GM12865 (cell line): Measurements from ENCODE around the gene CDX2.

ENCODE experiments used
- DNase-seq: peaks from one replicate; pipeline ENCODE4 v3.0.0; 2010; ENCODE audit warnings: low read depth
- H3K4me3 ChIP-seq: 2 replicates; pipeline ENCODE4 v1.5.1; 2011; ENCODE audit warnings: mild to moderate bottlenecking, low read depth, low read length, control low read depth
- CTCF ChIP-seq: IDR thresholded peaks from 2 replicates; pipeline ENCODE4 v1.5.1; 2011; ENCODE audit warnings: low read length, control low read depth, low read depth, inconsistent platforms; ENCODE audit not compliant: insufficient read depth; ENCODE audit errors: missing control alignments

Gene CDX2

DNA sequence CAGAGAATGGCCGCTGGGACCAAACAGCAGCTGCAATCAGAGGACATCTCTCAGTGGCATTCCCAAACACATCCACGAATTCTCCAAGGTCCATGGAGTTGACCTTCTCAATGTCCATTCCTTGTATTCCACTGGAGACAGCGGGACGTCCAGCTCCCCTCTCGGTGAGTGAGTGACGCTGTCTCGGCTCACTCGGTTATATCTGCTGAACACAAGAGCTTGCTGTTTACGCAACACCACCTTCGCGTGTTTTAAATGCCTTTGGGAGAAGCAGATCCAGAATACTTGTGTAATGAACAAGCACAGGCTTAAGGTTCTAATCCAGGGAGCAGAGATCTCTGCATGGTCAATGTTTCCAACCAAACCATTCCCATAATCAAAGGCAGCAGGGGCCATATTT, 19.4 kb upstream of the CDX2 start, which contains the start of gene URAD:
Gene URAD (minus strand): TSS at position 174 of the 400 bp plus-strand sequence. CDS start 56 bp downstream, at position 118.
- no peak for DNase-seq
- no peak for TF ChIP-seq CTCF
- H3K4me3 ChIP-seq = no peak within 1 kb of the TSS

DNA sequence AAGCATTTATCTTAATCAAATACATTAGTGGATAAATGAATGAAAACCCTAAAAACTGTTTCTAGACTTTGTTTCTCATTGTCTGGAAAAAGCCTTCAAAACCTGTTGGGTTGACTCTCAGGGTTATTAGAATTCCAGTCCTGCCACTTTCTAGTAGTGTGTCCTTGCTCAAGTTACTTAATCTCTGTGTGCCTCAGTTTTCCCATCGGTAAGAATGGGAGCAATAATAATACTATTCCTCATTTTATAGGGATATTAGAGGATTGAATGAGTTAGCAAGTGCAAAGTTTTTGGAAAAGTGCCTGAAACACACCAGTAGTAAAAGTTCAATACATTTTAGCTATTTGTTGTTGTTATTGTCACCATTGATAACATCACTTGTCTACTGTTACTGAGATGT, 16.5 kb upstream of the CDX2 start:
- DNase-seq = no peak
- no peak overlapping the region for H3K4me3 ChIP-seq
- TF ChIP-seq CTCF = no peak

- no peak for DNase-seq
- no peak for TF ChIP-seq CTCF
- H3K4me3 ChIP-seq = no peak overlapping the region
Measured at GRCh38 chr13:27982361-27982760, 13.2 kb upstream of the CDX2 start.

GRCh38 chr13:27981006-27981708, 12.0 kb upstream of the CDX2 start:
- H3K4me3 ChIP-seq = no peak overlapping the region
- no peak for TF ChIP-seq CTCF

DNA sequence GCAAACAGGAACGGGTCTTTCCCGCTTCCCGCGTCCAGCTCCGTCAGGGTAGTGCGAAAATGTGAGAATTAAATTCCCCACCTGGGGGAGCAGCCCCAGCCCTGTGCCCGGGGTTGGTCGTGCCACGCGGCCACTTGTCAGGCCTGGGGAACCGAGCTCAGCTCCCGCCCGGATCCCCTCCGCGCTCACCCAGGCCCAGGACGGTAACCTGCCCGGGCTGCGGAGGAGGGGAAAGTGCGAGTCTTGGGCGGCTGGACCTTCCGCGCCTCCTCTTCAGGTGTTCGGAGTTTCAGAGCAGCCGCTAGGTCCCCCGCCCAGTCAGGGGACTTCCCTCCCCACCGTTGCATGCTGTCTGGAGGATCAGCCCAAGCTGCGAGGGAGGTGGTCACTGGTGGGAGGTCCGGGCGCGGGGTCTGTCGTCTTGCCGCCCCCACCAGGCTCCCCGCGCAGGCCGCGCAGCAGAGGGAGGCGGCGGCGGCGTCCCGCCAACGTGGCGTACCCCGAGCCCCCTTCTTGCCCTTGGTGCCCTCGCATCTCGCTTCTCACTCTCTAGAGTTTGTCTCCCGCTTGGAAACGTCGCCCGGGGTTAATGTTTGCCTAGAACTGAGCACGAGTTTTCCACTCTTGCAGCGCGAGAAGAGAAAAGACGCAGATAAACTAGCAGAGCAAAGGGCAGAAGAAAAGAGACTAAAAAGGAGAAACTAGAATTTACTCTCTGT, 11.3 kb upstream of the CDX2 start:
- H3K4me3 ChIP-seq = no peak overlapping the region
- no peak for TF ChIP-seq CTCF
- no peak for DNase-seq

More at GRCh38 chr13:27981006-27981708, 12.0 kb upstream of the CDX2 start:
- no peak for DNase-seq

- TF ChIP-seq CTCF = no peak
- H3K4me3 ChIP-seq = no peak overlapping the region
- no peak for DNase-seq
Measured at GRCh38 chr13:27979765-27980279, 10.7 kb upstream of the CDX2 start.
